Keratinocyte (primary cell): ENCODE results near the gene CSDE1. TPM values are rescaled to one million over a fixed set of nuclear protein-coding genes. Genes with fewer than 3 reads are reported as not detected.

Experiments
- DNase-seq: peaks from one replicate; pipeline ENCODE4 v3.0.0-alpha.2; 2011; ENCODE audit warnings: low read depth, missing footprints, low spot score
- FAIRE-seq: peaks from 2 replicates; lab custom pipeline; 2011; peaks lifted over from hg19 to GRCh38; lab: Jason Lieb, UNC
- H2AFZ ChIP-seq: 2 replicates; pipeline ENCODE4 v1.6.0; 2012; ENCODE audit warnings: low read length, control low read depth, inconsistent platforms; ENCODE audit not compliant: control insufficient read depth
- H3K27ac ChIP-seq: 2 replicates; pipeline ENCODE4 v1.5.1; 2011; ENCODE audit warnings: low read length; ENCODE audit not compliant: control insufficient read depth, insufficient read depth
- H3K27me3 ChIP-seq: 3 replicates; pipeline ENCODE4 v1.6.0; 2011; ENCODE audit warnings: low read length; ENCODE audit not compliant: control insufficient read depth, insufficient read depth; ENCODE audit errors: extremely low read depth
- H3K36me3 ChIP-seq, 2 experiments: 2 replicates in 1 of 2; 3 replicates in 1 of 2; pipeline ENCODE4 v1.5.1; 2011; ENCODE audit warnings: low read length in 2 of 2, mild to moderate bottlenecking in 1 of 2; ENCODE audit not compliant: control insufficient read depth in 2 of 2, insufficient read depth in 2 of 2; ENCODE audit errors: extremely low read depth in 1 of 2
- H3K4me1 ChIP-seq: 3 replicates; pipeline ENCODE4 v1.5.1; 2011; ENCODE audit warnings: low read length; ENCODE audit not compliant: control insufficient read depth, insufficient read depth; ENCODE audit errors: extremely low read depth
- H3K4me2 ChIP-seq: 3 replicates; pipeline ENCODE4 v1.6.0; 2011; ENCODE audit warnings: low read depth, low read length; ENCODE audit not compliant: control insufficient read depth, insufficient read depth; ENCODE audit errors: extremely low read depth
- H3K4me3 ChIP-seq, 3 experiments: fragments of 200-600 bp in 1 of 3; sonication (generic) in 1 of 3; 2 replicates in 2 of 3; 3 replicates in 1 of 3; pipeline ENCODE4 v1.5.1; 2011 to 2016; ENCODE audit warnings: low read length in 3 of 3, mild to moderate bottlenecking in 3 of 3, control low read depth in 2 of 3, inconsistent platforms in 1 of 3, low read depth in 1 of 3, mixed read lengths in 1 of 3, mixed run types in 1 of 3, moderate library complexity in 1 of 3; ENCODE audit not compliant: control insufficient read depth in 2 of 3, insufficient read depth in 2 of 3; ENCODE audit errors: extremely low read depth in 1 of 3
- H3K79me2 ChIP-seq: 2 replicates; pipeline ENCODE4 v1.6.0; 2012; ENCODE audit warnings: low read length; ENCODE audit not compliant: control insufficient read depth, insufficient read depth
- H3K9ac ChIP-seq: 3 replicates; pipeline ENCODE4 v1.6.0; 2011; ENCODE audit warnings: low read length; ENCODE audit not compliant: control insufficient read depth, insufficient read depth; ENCODE audit errors: extremely low read depth
- H3K9me1 ChIP-seq: 3 replicates; pipeline ENCODE4 v1.6.0; 2011; ENCODE audit warnings: low read length; ENCODE audit not compliant: control insufficient read depth, insufficient read depth; ENCODE audit errors: extremely low read depth
- H3K9me3 ChIP-seq: 2 replicates; pipeline ENCODE4 v1.5.1; 2012; ENCODE audit warnings: low read depth, low read length; ENCODE audit not compliant: control insufficient read depth
- H4K20me1 ChIP-seq: 3 replicates; pipeline ENCODE4 v1.6.0; 2011; ENCODE audit warnings: low read length; ENCODE audit not compliant: control insufficient read depth, insufficient read depth; ENCODE audit errors: extremely low read depth
- CTCF ChIP-seq, 3 experiments: IDR thresholded peaks in 1 of 3; conservative IDR thresholded peaks in 1 of 3; optimal IDR thresholded peaks in 1 of 3; 2 replicates in 2 of 3; 3 replicates in 1 of 3; pipeline versions ENCODE3 to v1.5.1; 2011; ENCODE audit warnings: low read length in 3 of 3, mild to moderate bottlenecking in 3 of 3, moderate library complexity in 2 of 3, control low read depth in 1 of 3, inconsistent platforms in 1 of 3; ENCODE audit not compliant: insufficient read depth in 2 of 3; ENCODE audit errors: extremely low read depth in 1 of 3
- EZH2 ChIP-seq: IDR thresholded peaks from one replicate; pipeline ENCODE4 v1.6.1; 2012; ENCODE audit warnings: inconsistent platforms, mild to moderate bottlenecking, low read length, moderate library complexity
- dilution Hi-C: fragments of 300-500 bp; cut with MboI; formaldehyde crosslinking; loops from one replicate; pipeline ENCODE4 v1.7.0; 2020; ENCODE audit warnings: low sequenced_read_pairs; ENCODE audit not compliant: extremely low pct_ligation_motif_present
- polyA plus RNA-seq, 5 experiments: library from polyadenylated mRNA; depleted of rRNA in 3 of 5; stranded (reverse) in 3 of 5; stranded (forward) in 1 of 5; unstranded in 1 of 5; fragments of >200 nt; gene quantifications; 1 replicate in 1 of 5; 2 replicates in 3 of 5; 3 replicates in 1 of 5; pipeline versions ENCODE4 v1.2.1 to v1.2.3, GENCODE V29; 2011 to 2012; ENCODE audit warnings: missing spikeins in 2 of 5, low read depth in 1 of 5, low replicate concordance in 1 of 5

CSDE1 gene
- polyA plus RNA-seq, 1 donor (not counting 4 experiments of a cell fraction or from before 2014, with no cell fraction given), result 268 TPM

GRCh38 chr1:114740331-114740730 lies 17.5 kb downstream of the CSDE1 start:
- H3K9me3 ChIP-seq, result no peaks in the 10 kb centered on the region
- peaks cover 75% of the 10 kb centered on the region for H3K79me2 ChIP-seq
- H3K9me1 ChIP-seq, result no peaks in the 10 kb centered on the region
- peaks cover 13% of the 10 kb centered on the region for H4K20me1 ChIP-seq
- no peak overlapping the region for H2AFZ ChIP-seq
- H3K9ac ChIP-seq, result no peak overlapping the region
- FAIRE-seq (no peak), DNase-seq (no peak)
- TF ChIP-seq CTCF (optimal IDR thresholded peaks at IDR 0.05 in 1 of 3, IDR thresholded peaks at IDR 0.05 in 1 of 3, conservative IDR thresholded peaks at IDR 0.05 in 1 of 3; ENCODE audit: extremely low read depth in 1 of 3, insufficient read depth in 2 of 3, low read length in 3 of 3) (no peak), EZH2 (no peak)
- no peak overlapping the region for H3K4me3 ChIP-seq
- dilution Hi-C loops, result no loop called here
- H3K4me1 ChIP-seq, result no peaks in the 10 kb centered on the region
- peaks cover 15 to 27% of the 10 kb centered on the region in 2 experiments for H3K36me3 ChIP-seq
- no peak overlapping the region for H3K27ac ChIP-seq
- H3K4me2 ChIP-seq, result no peak overlapping the region
- no peaks in the 10 kb centered on the region for H3K27me3 ChIP-seq

- H3K4me3 ChIP-seq, result no peak overlapping the region
- peaks cover 11% of the 10 kb centered on the region for H4K20me1 ChIP-seq
- H3K79me2 ChIP-seq, result peaks cover 48% of the 10 kb centered on the region
- no peaks in the 10 kb centered on the region for H3K9me3 ChIP-seq
- H3K27ac ChIP-seq, result no peak overlapping the region
- no peaks in the 10 kb centered on the region for H3K27me3 ChIP-seq
- no peak for TF ChIP-seq EZH2
- no peak for TF ChIP-seq CTCF (optimal IDR thresholded peaks at IDR 0.05 in 1 of 3, IDR thresholded peaks at IDR 0.05 in 1 of 3, conservative IDR thresholded peaks at IDR 0.05 in 1 of 3; ENCODE audit: extremely low read depth in 1 of 3, insufficient read depth in 2 of 3, low read length in 3 of 3)
- H3K36me3 ChIP-seq, result peaks cover 22 to 28% of the 10 kb centered on the region in 2 experiments
- no peak overlapping the region for H3K4me2 ChIP-seq
- H2AFZ ChIP-seq, result no peak overlapping the region
- FAIRE-seq, result no peak
- dilution Hi-C loops, result no loop called here
- H3K9ac ChIP-seq, result no peak overlapping the region
- DNase-seq, result no peak
- H3K4me1 ChIP-seq, result no peaks in the 10 kb centered on the region
- H3K9me1 ChIP-seq, result no peaks in the 10 kb centered on the region
Measured at GRCh38 chr1:114737314-114737849, 20.4 kb downstream of the CSDE1 start.
